ENCODE data around the gene SLC25A3. TPM values are rescaled to one million over a fixed set of nuclear protein-coding genes. Genes with fewer than 3 reads are reported as not detected.
"Not testable (repeated sequence)": the region's sequence is repeated elsewhere in the genome, so short reads cannot be mapped to it uniquely, and the experiment has no call there.

Gene SLC25A3
- total RNA-seq, result 619 and 622 TPM in 2 replicates

- Mint-ChIP-seq H3K27ac (peak within 1 kb of the TSS; percentile 93), H3K36me3 (ENCODE audit: low read depth) (peaks cover 48% of the 10 kb centered on the region), H3K4me1 (ENCODE audit: low read depth) (peaks cover 23% of the 10 kb centered on the region), H3K4me3 (ENCODE audit: low read depth) (peak within 1 kb of the TSS; percentile 91), H3K27me3 (ENCODE audit: low read depth) (no peaks in the 10 kb centered on the region), H3K9me3 (no peaks in the 10 kb centered on the region)
- peak; percentile 92 for DNase-seq (ENCODE audit: low spot score)
- intact Hi-C loops (cut with micrococcal nuclease), result loop anchor here (1.0 to 5.0 kb wide), 6 partner anchors 27 to 1609 kb away; partner anchors contain the start of genes ACTR6 and APAF1
Observed at GRCh38 chr12:98593351-98594049, at the start of gene SLC25A3. Gene SLC25A3, plus strand, starts transcription at chr12:98593686. Its CDS starts 293 bp downstream, at chr12:98593979.

GRCh38 chr12:98543701-98544100, 49.8 kb upstream of the SLC25A3 start:
- Mint-ChIP-seq H3K27ac (no peak overlapping the region), H3K27me3 (ENCODE audit: low read depth) (no peaks in the 10 kb centered on the region), H3K4me1 (ENCODE audit: low read depth) (peaks cover 6% of the 10 kb centered on the region), H3K4me3 (ENCODE audit: low read depth) (no peak overlapping the region), H3K9me3 (no peaks in the 10 kb centered on the region), H3K36me3 (ENCODE audit: low read depth) (peaks cover 70% of the 10 kb centered on the region)
- no peak for DNase-seq (ENCODE audit: low spot score)
- intact Hi-C loops (cut with micrococcal nuclease), result no loop called here

- intact Hi-C loops (cut with micrococcal nuclease), result no loop called here
- Mint-ChIP-seq H3K27me3 (ENCODE audit: low read depth) (no peaks in the 10 kb centered on the region), H3K4me1 (ENCODE audit: low read depth) (peaks cover 8% of the 10 kb centered on the region), H3K4me3 (ENCODE audit: low read depth) (no peak overlapping the region), H3K9me3 (no peaks in the 10 kb centered on the region), H3K27ac (no peak overlapping the region), H3K36me3 (ENCODE audit: low read depth) (peaks cover 77% of the 10 kb centered on the region)
- DNase-seq (ENCODE audit: low spot score), result no peak
Observed at GRCh38 chr12:98544751-98545150, 48.7 kb upstream of the SLC25A3 start.

GRCh38 chr12:98549371-98550110, 43.9 kb upstream of the SLC25A3 start:
- no peak overlapping the region for H3K4me3 Mint-ChIP-seq (ENCODE audit: low read depth)
- peak overlapping the region; percentile 22 for H3K27ac Mint-ChIP-seq
- no peaks in the 10 kb centered on the region for H3K27me3 Mint-ChIP-seq (ENCODE audit: low read depth)
- intact Hi-C loops (cut with micrococcal nuclease), result no loop called here
- H3K36me3 Mint-ChIP-seq (ENCODE audit: low read depth), result peaks cover 68% of the 10 kb centered on the region
- DNase-seq (ENCODE audit: low spot score), result no peak
- H3K9me3 Mint-ChIP-seq, result no peaks in the 10 kb centered on the region
- H3K4me1 Mint-ChIP-seq (ENCODE audit: low read depth), result peaks cover 3% of the 10 kb centered on the region

- intact Hi-C loops (cut with micrococcal nuclease), result no loop called here
- Mint-ChIP-seq H3K27ac (no peak overlapping the region), H3K27me3 (ENCODE audit: low read depth) (no peaks in the 10 kb centered on the region)
Observed at GRCh38 chr12:98551787-98552186, 41.7 kb upstream of the SLC25A3 start.

GRCh38 chr12:98558097-98558496, 35.4 kb upstream of the SLC25A3 start:
- H3K27ac Mint-ChIP-seq; H3K9me3 Mint-ChIP-seq; H3K36me3 Mint-ChIP-seq (ENCODE audit: low read depth); H3K4me3 Mint-ChIP-seq (ENCODE audit: low read depth); DNase-seq (ENCODE audit: low spot score); intact Hi-C loops (cut with micrococcal nuclease); H3K4me1 Mint-ChIP-seq (ENCODE audit: low read depth); H3K27me3 Mint-ChIP-seq (ENCODE audit: low read depth): not testable (repeated sequence)

More at GRCh38 chr12:98551787-98552186, 41.7 kb upstream of the SLC25A3 start:
- Mint-ChIP-seq H3K36me3 (ENCODE audit: low read depth) (peaks cover 48% of the 10 kb centered on the region), H3K4me1 (ENCODE audit: low read depth) (peaks cover 4% of the 10 kb centered on the region), H3K9me3 (no peaks in the 10 kb centered on the region), H3K4me3 (ENCODE audit: low read depth) (no peak overlapping the region)
- no peak for DNase-seq (ENCODE audit: low spot score)

GRCh38 chr12:98559666-98560065, 33.8 kb upstream of the SLC25A3 start:
- Mint-ChIP-seq H3K36me3 (ENCODE audit: low read depth) (no peaks in the 10 kb centered on the region), H3K27ac (no peak overlapping the region)
- intact Hi-C loops (cut with micrococcal nuclease), result no loop called here

GRCh38 chr12:98561846-98562245, 31.6 kb upstream of the SLC25A3 start:
- H3K9me3 Mint-ChIP-seq, result no peaks in the 10 kb centered on the region
- DNase-seq (ENCODE audit: low spot score), result no peak
- no peaks in the 10 kb centered on the region for H3K36me3 Mint-ChIP-seq (ENCODE audit: low read depth)
- no peak overlapping the region for H3K27ac Mint-ChIP-seq
- intact Hi-C loops (cut with micrococcal nuclease), result no loop called here
- no peak overlapping the region for H3K4me3 Mint-ChIP-seq (ENCODE audit: low read depth)
- peaks cover 4% of the 10 kb centered on the region for H3K4me1 Mint-ChIP-seq (ENCODE audit: low read depth)
- no peaks in the 10 kb centered on the region for H3K27me3 Mint-ChIP-seq (ENCODE audit: low read depth)

More at GRCh38 chr12:98559666-98560065, 33.8 kb upstream of the SLC25A3 start:
- peaks cover 2% of the 10 kb centered on the region for H3K4me1 Mint-ChIP-seq (ENCODE audit: low read depth)
- DNase-seq (ENCODE audit: low spot score), result no peak
- no peaks in the 10 kb centered on the region for H3K27me3 Mint-ChIP-seq (ENCODE audit: low read depth)
- H3K4me3 Mint-ChIP-seq (ENCODE audit: low read depth), result no peak overlapping the region
- no peaks in the 10 kb centered on the region for H3K9me3 Mint-ChIP-seq

- Mint-ChIP-seq H3K27me3 (ENCODE audit: low read depth) (no peaks in the 10 kb centered on the region), H3K9me3 (no peaks in the 10 kb centered on the region), H3K4me3 (ENCODE audit: low read depth) (no peak overlapping the region), H3K27ac (no peak overlapping the region), H3K4me1 (ENCODE audit: low read depth) (no peaks in the 10 kb centered on the region), H3K36me3 (ENCODE audit: low read depth) (no peaks in the 10 kb centered on the region)
- DNase-seq (ENCODE audit: low spot score), result no peak
- intact Hi-C loops (cut with micrococcal nuclease), result no loop called here
Observed at GRCh38 chr12:98572010-98572409, 21.5 kb upstream of the SLC25A3 start.

- Mint-ChIP-seq H3K27ac (no peak overlapping the region), H3K36me3 (ENCODE audit: low read depth) (no peaks in the 10 kb centered on the region), H3K9me3 (no peaks in the 10 kb centered on the region), H3K4me3 (ENCODE audit: low read depth) (no peak overlapping the region), H3K27me3 (ENCODE audit: low read depth) (no peaks in the 10 kb centered on the region), H3K4me1 (ENCODE audit: low read depth) (no peaks in the 10 kb centered on the region)
- intact Hi-C loops (cut with micrococcal nuclease), result no loop called here
- no peak for DNase-seq (ENCODE audit: low spot score)
Observed at GRCh38 chr12:98574110-98574509, 19.4 kb upstream of the SLC25A3 start.

- intact Hi-C loops (cut with micrococcal nuclease), result no loop called here
Observed at GRCh38 chr12:98575013-98575412, 18.5 kb upstream of the SLC25A3 start.

GRCh38 chr12:98576795-98577194, 16.7 kb upstream of the SLC25A3 start:
- DNase-seq (ENCODE audit: low spot score); intact Hi-C loops (cut with micrococcal nuclease); H3K27ac Mint-ChIP-seq; H3K27me3 Mint-ChIP-seq (ENCODE audit: low read depth); H3K36me3 Mint-ChIP-seq (ENCODE audit: low read depth); H3K9me3 Mint-ChIP-seq; H3K4me1 Mint-ChIP-seq (ENCODE audit: low read depth); H3K4me3 Mint-ChIP-seq (ENCODE audit: low read depth): not testable (repeated sequence)

More at GRCh38 chr12:98575013-98575412, 18.5 kb upstream of the SLC25A3 start:
- H3K27ac Mint-ChIP-seq, result no peak overlapping the region
- no peaks in the 10 kb centered on the region for H3K9me3 Mint-ChIP-seq
- no peaks in the 10 kb centered on the region for H3K36me3 Mint-ChIP-seq (ENCODE audit: low read depth)
- H3K4me3 Mint-ChIP-seq (ENCODE audit: low read depth), result no peak overlapping the region
- DNase-seq (ENCODE audit: low spot score), result no peak
- no peaks in the 10 kb centered on the region for H3K27me3 Mint-ChIP-seq (ENCODE audit: low read depth)
- no peaks in the 10 kb centered on the region for H3K4me1 Mint-ChIP-seq (ENCODE audit: low read depth)

GRCh38 chr12:98578392-98578791, 15.1 kb upstream of the SLC25A3 start:
- Mint-ChIP-seq H3K4me3 (ENCODE audit: low read depth) (no peak overlapping the region), H3K9me3 (no peaks in the 10 kb centered on the region), H3K27me3 (ENCODE audit: low read depth) (peaks cover 10% of the 10 kb centered on the region), H3K36me3 (ENCODE audit: low read depth) (no peaks in the 10 kb centered on the region), H3K4me1 (ENCODE audit: low read depth) (no peaks in the 10 kb centered on the region), H3K27ac (no peak overlapping the region)
- no peak for DNase-seq (ENCODE audit: low spot score)
- intact Hi-C loops (cut with micrococcal nuclease), result no loop called here

All from activated T-helper 2 cell treated with anti-CD3 and anti-CD28 coated beads, Interferon-gamma antibody, Interleukin-2, Interleukin-4, amounts not matched to agents 10 μg/mL and 5 μg/mL and 100 μg/mL, durations not matched to agents 14 hours and 24 hours and 36 hours (primary cell).